Right lobe of liver (tissue), 6 donors: Measurements from ENCODE around the gene APOA5. TPM values are rescaled to one million over a fixed set of nuclear protein-coding genes. Genes with fewer than 3 reads are reported as not detected.

Experiments used
- ATAC-seq, 4 donors: fragments of 200-7000 bp; cut with Tn5 transposase; one replicate each; pipeline ENCODE4 v1.9.1; 2020; ENCODE audit warnings: mild to moderate bottlenecking in 4 of 4, moderate library complexity in 4 of 4
- DNase-seq, 3 donors: peaks; one replicate each; pipeline ENCODE4 v3.0.0-alpha.2; 2020
- H3K27ac ChIP-seq, 3 donors: fragments of 200-600 bp; one replicate each; pipeline ENCODE4 v1.8.0; 2022
- H3K27me3 ChIP-seq, 2 donors: fragments of 200-600 bp; one replicate each; pipeline ENCODE4 v1.8.0; 2022
- H3K36me3 ChIP-seq, 4 donors: fragments of 200-600 bp; sonication (generic) in 1 of 4; one replicate each; pipeline versions ENCODE4 v1.5.1 to v1.8.0; 2017 to 2022; ENCODE audit warnings: control low read depth in 1 of 4
- H3K4me1 ChIP-seq, 4 donors: fragments of 200-600 bp; sonication (generic) in 1 of 4; one replicate each; pipeline versions ENCODE4 v1.5.1 to v1.8.0; 2017 to 2022; ENCODE audit warnings: control low read depth in 1 of 4
- H3K4me3 ChIP-seq, 3 donors: fragments of 200-600 bp; one replicate each; pipeline ENCODE4 v1.8.0; 2022
- H3K9me3 ChIP-seq, 4 donors: fragments of 200-600 bp; sonication (generic) in 1 of 4; one replicate each; pipeline versions ENCODE4 v1.5.1 to v1.8.0; 2017 to 2022; ENCODE audit warnings: control low read depth in 1 of 4
- POLR2A ChIP-seq: fragments of 450-650 bp; IDR thresholded peaks from one replicate; pipeline ENCODE4 v1.6.1; 2017; ENCODE audit warnings: antibody characterized with exemption, mild to moderate bottlenecking
- WGBS: methylation state at CpG from one replicate; pipeline ENCODE4 v1.1.6; 2018; ENCODE audit warnings: low coverage, low lambda C conversion rate; ENCODE audit not compliant: insufficient coverage; ENCODE audit errors: missing lambda C conversion rate; 5-methylcytosine and 5-hydroxymethylcytosine counted together
- intact Hi-C, 2 donors: fragments of 100-400 bp; cut with DNase I; formaldehyde crosslinking; loops; one replicate each; pipeline versions ENCODE4 v1.11.2 to v1.14.1; 2022
- total RNA-seq, 6 experiments: library from RNA; depleted of rRNA in 2 of 6; stranded (reverse); fragments of >200 nt in 2 of 6; fragmentation: NEBNext Ultra II Directional in 3 of 6; extraction: Animal tissue kit (Norgen Biotek cat#: 25700) in 3 of 6; gene quantifications; one replicate each; pipeline versions ENCODE4 v1.1.0 to v1.2.4, GENCODE V29; 2016 to 2023
- TF ChIP-seq, protein P1 (sequence below), 4 donors: fragments of 200-600 bp in 3 of 4; fragments of 450-650 bp in 1 of 4; IDR thresholded peaks; one replicate each; pipeline versions ENCODE4 v1.5.1 to v1.8.0; 2016 to 2022; ENCODE audit warnings: antibody characterized with exemption in 4 of 4, mild to moderate bottlenecking in 2 of 4
- donor health status: DM: no; HTN: yes; CAD: no.
- donor health status: DM: no; HTN: no; CAD: no.
- donor health status: DM: no; HTN: no; CAD: no.
- donor health status: DM: no; HTN: yes; CAD: no.
- donor health status: DM: no; HTN: yes; CAD: no.

The APOA5 gene
- total RNA-seq, 6 experiments from 2014 or later: 57.8 to 1,064 (median 724) TPM

DNA sequence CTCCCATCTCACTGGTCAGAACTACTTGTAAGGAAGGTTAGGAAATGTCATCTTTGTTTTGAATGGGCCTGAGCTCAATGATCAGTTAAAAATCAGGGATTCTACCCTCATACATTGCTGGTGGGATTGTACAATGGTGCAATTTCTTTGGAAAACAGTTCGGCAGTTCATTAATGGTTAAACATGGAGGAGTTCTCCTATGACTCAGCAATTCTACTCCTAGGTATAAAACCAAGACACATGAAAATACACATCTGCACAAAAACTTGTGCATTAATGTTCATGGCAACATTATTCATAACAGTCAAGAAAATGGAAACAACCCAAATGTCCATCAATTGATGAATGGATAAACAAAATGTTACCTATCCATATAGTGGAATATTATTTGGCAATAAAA, 4.9 kb upstream of the APOA5 start:
- 70% methylated on average over 1 of the region's 1 CpG for WGBS
- TF ChIP-seq, protein P1, sequence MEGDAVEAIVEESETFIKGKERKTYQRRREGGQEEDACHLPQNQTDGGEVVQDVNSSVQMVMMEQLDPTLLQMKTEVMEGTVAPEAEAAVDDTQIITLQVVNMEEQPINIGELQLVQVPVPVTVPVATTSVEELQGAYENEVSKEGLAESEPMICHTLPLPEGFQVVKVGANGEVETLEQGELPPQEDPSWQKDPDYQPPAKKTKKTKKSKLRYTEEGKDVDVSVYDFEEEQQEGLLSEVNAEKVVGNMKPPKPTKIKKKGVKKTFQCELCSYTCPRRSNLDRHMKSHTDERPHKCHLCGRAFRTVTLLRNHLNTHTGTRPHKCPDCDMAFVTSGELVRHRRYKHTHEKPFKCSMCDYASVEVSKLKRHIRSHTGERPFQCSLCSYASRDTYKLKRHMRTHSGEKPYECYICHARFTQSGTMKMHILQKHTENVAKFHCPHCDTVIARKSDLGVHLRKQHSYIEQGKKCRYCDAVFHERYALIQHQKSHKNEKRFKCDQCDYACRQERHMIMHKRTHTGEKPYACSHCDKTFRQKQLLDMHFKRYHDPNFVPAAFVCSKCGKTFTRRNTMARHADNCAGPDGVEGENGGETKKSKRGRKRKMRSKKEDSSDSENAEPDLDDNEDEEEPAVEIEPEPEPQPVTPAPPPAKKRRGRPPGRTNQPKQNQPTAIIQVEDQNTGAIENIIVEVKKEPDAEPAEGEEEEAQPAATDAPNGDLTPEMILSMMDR (IDR thresholded peaks at IDR 0.05): no peak
- TF ChIP-seq POLR2A: no peak
- no peak for ATAC-seq

DNA sequence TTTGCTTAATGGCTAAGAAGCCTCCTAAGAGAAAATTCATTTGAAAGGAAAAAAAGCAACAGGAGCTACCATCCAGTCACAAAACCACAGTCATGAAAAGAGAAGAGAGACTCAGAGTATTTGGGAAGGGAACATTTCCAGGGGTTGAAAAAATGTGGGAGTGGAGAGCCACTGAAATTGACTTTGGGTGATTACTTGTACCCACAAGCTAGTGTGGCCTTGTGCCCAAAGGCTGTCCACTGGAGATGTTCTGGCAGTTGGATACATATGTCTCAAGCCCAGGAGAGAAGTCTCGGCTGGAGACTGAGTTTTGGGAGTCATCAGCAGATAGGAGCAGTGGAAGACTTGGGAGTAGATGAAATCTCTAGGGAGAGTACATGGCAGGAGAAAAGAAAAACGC, 3.2 kb upstream of the APOA5 start:
- TF ChIP-seq, protein P1 (IDR thresholded peaks at IDR 0.05): no peak
- peaks cover 0 to 5% (median 0%) of the 10 kb centered on the region in 4 donors for H3K36me3 ChIP-seq
- no peak overlapping the region for H3K27ac ChIP-seq
- no peaks in the 10 kb centered on the region for H3K27me3 ChIP-seq
- WGBS: 57% methylated on average over 1 of the region's 2 CpGs
- DNase-seq: no peak
- no peaks in the 10 kb centered on the region for H3K9me3 ChIP-seq
- no peak for ATAC-seq
- H3K4me3 ChIP-seq: no peak overlapping the region
- peaks cover 0 to 44% (median 7%) of the 10 kb centered on the region in 4 donors for H3K4me1 ChIP-seq
- intact Hi-C loops: loop anchor here in 1 of 2 donors (5.0 kb wide), 1 partner anchor 42 kb away; the partner anchor contains the start of gene APOA1

More for the DNA sequence above, 4.9 kb upstream of the APOA5 start:
- intact Hi-C loops: no loop called here
- Histone ChIP-seq H3K4me1 (peaks cover 0 to 41% (median 7%) of the 10 kb centered on the region in 4 donors), H3K27me3 (no peaks in the 10 kb centered on the region), H3K36me3 (no peaks in the 10 kb centered on the region), H3K4me3 (no peak overlapping the region), H3K27ac (no peak overlapping the region), H3K9me3 (no peaks in the 10 kb centered on the region)
- no peak for DNase-seq

DNA sequence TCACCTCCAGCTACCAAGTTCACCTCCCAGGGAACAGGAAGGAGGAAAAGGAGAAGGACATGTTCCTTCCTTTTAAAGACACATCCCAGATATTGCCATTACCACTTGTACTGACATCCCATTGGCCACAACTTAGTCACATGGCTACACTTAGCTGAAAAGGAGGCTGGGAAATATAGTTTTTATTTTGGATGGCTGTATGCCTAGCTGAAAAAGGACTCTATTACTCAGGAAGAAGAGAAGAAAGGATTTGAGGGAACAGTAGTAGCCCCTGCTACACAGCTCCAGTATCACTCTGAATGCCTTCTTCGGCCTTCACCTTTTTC, 2.1 kb upstream of the APOA5 start:
- DNase-seq: no peak
- intact Hi-C loops: loop anchor here in 1 of 2 donors (5.0 kb wide), 1 partner anchor 44 kb away; the partner anchor contains the start of gene APOA1
- peaks cover 0 to 53% (median 7%) of the 10 kb centered on the region in 4 donors for H3K4me1 ChIP-seq

DNA sequence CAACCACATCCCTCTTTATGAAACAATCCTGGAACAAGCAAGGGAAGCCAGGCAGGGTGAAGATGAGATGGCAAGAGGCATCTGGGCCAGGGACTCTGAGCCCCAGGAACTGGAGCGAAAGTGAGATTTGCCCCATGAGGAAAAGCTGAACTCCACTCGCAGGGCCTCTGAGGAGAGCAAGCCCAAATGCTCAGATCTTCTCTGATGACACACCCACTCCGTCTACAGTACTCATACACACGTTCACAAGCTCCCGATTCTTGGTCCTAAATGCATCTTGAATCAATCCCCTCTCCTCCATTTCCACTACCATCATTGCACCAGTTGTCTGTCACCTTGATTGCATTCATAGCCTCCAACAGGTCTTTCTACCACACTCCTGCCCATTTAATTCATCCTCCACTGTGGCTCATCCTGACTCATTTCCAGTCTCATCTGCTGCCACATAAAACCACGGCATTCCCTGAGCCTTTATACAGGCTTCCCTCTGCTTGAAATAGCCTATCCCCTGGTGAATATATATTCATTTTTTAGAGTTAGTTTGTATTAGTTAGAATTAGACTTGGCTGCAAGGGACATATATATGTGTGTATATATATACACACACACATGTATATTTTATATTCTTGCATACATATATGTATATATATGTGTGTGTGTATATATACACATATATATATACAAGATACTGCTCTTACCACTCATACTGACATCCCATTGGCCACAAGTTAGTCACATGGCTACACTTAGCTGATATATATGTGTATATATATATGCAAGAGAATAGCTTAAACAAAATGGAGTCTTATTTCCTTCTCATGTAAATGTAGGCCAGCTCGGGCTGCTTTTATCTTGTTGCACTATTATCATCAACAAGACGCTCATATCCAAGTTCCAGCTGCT, 1.4 kb upstream of the APOA5 start:
- TF ChIP-seq, protein P1 (IDR thresholded peaks at IDR 0.05): no peak
- no peak for TF ChIP-seq POLR2A
- intact Hi-C loops: loop anchor here in 1 of 2 donors (5.0 kb wide), 1 partner anchor 44 kb away; the partner anchor contains the start of gene APOA1
- 32% methylated on average over 6 of the region's 8 CpGs for WGBS
- H3K4me3 ChIP-seq: peak overlapping the region in 2 of 3 donors; percentile 14 to 82
- H3K27me3 ChIP-seq: no peaks in the 10 kb centered on the region
- DNase-seq (no peak), ATAC-seq (no peak)
- H3K9me3 ChIP-seq: no peaks in the 10 kb centered on the region
- H3K4me1 ChIP-seq: peaks cover 0 to 57% (median 7%) of the 10 kb centered on the region in 4 donors
- peak overlapping the region in 2 of 3 donors; percentile 73 to 83 for H3K27ac ChIP-seq
- peaks cover 0 to 7% (median 0%) of the 10 kb centered on the region in 4 donors for H3K36me3 ChIP-seq

More for the DNA sequence above, 2.1 kb upstream of the APOA5 start:
- no CpG with 5 or more reads among the region's 1 CpG for WGBS
- no peak overlapping the region for H3K27ac ChIP-seq
- H3K36me3 ChIP-seq: peaks cover 0 to 7% (median 0%) of the 10 kb centered on the region in 4 donors
- H3K4me3 ChIP-seq: no peak overlapping the region
- no peaks in the 10 kb centered on the region for H3K9me3 ChIP-seq
- ATAC-seq: no peak
- no peaks in the 10 kb centered on the region for H3K27me3 ChIP-seq
- no peak for TF ChIP-seq POLR2A
